H54 (cell line): Measurements from ENCODE around the gene CPNE8.

Experiments
- DNase-seq: peaks from one replicate; pipeline ENCODE4 v3.0.0; 2011; ENCODE audit warnings: low spot score, mixed read lengths; ENCODE audit not compliant: insufficient read length
- FAIRE-seq: peaks from 3 replicates; lab custom pipeline; 2011; peaks lifted over from hg19 to GRCh38; lab: Jason Lieb, UNC
- POLR2A ChIP-seq: IDR thresholded peaks from 2 replicates; pipeline ENCODE4 v1.6.1; 2011; ENCODE audit warnings: low read depth, mild to moderate bottlenecking, low read length

Gene CPNE8

GRCh38 chr12:38646146-38646545, 259.2 kb downstream of the CPNE8 start:
- FAIRE-seq: no peak
- no peak for TF ChIP-seq POLR2A
- DNase-seq: no peak

DNA sequence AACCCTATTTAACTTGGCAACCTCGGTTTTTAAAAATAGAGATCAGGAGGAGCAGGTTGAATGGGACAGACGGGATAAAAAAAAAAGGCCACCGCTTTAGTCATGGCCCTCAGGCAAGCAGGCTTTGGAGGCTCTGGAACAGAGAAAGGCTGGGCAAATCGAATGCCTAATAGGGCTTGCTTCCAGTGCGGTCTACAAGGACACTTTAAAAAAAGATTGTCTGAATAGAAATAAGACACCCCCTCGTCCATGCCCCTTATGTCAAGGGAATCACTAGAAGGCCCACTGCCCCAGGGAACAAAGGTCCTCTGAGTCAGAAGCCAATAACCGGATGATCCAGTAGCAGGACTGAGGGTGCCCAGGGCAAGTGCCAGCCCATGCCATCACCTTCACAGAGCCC, 265.8 kb downstream of the CPNE8 start:
- no peak for FAIRE-seq
- no peak for DNase-seq
- TF ChIP-seq POLR2A: no peak

- DNase-seq: no peak
- no peak for TF ChIP-seq POLR2A
- no peak for FAIRE-seq
Observed at GRCh38 chr12:38638401-38638800, 267.0 kb downstream of the CPNE8 start.

DNA sequence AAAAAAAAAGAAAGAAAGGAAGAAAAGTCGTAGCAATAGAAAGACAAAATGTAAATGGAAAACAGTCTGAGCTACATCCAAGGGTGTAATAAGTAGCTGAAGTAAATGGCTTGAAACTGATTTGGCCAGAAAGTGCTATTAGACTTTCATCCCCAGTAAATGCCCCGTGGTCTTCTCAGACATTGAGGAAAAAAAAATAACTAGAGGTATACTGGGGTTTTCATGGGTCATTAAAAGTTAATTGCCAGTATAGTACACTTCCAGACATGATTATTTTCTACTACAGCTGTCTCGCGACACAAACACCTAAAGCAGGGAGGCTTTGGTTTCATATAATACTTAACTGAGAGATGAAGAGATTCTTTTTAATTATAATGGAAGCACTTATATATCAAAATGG, 271.9 kb downstream of the CPNE8 start:
- no peak for DNase-seq
- no peak for FAIRE-seq
- TF ChIP-seq POLR2A: no peak

- FAIRE-seq: no peak
Observed at GRCh38 chr12:38629064-38629463, 276.3 kb downstream of the CPNE8 start.

GRCh38 chr12:38628288-38628687, 277.1 kb downstream of the CPNE8 start:
- DNase-seq (no peak), FAIRE-seq (no peak)
- TF ChIP-seq POLR2A: no peak

More at GRCh38 chr12:38629064-38629463, 276.3 kb downstream of the CPNE8 start:
- no peak for DNase-seq
- no peak for TF ChIP-seq POLR2A

GRCh38 chr12:38625306-38625705, 280.1 kb downstream of the CPNE8 start:
- DNase-seq (no peak), FAIRE-seq (no peak)
- TF ChIP-seq POLR2A: no peak

DNA sequence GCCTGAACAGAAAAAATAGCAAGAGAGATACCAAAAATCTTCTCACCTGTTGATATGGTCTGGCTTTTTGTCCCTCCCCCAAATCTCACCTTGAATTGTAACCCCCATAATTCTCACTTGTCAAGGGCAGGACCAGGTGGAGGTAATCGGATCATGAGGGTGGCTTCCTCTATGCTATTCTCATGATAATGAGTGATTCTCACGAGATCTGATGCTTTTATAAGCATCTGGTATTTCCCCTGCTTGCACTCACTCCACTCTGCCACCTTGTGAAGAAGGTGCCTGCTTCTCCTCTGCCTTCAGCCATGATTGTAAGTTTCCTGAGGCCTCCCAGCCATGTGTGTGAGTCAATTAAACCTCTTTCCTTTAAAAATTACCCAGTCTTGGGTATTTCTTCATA, 291.2 kb downstream of the CPNE8 start:
- FAIRE-seq: no peak
- no peak for DNase-seq
- TF ChIP-seq POLR2A: no peak

- no peak for TF ChIP-seq POLR2A
- FAIRE-seq: no peak
- DNase-seq: no peak
Observed at GRCh38 chr12:38610808-38611350, 294.5 kb downstream of the CPNE8 start.

DNA sequence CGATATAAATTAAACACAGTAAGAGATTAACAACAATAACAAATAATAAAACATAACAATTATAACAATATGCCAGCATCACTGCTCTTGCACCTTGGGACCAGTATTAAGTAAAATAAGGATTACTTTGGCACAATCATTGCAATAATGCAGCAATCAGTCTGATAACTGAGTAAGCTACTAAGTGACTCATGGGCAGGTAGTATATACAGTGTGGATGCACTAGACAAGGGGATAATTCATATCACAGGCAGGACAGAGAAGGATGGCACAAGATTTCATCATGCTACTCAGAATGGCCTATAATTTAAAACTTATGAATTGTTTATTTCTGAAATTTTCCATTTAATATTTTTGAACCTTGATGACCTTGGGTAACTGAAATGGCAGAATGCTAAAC, 298.1 kb downstream of the CPNE8 start:
- FAIRE-seq: no peak
- TF ChIP-seq POLR2A: no peak

More for the DNA sequence above, 298.1 kb downstream of the CPNE8 start:
- no peak for DNase-seq
